Lower leg skin (tissue), 3 donors: ENCODE measurements around the gene UGT1A5.

Experiments
- POLR2A ChIP-seq, 2 donors: fragments of 450-650 bp; IDR thresholded peaks; one replicate each; pipeline ENCODE4 v1.6.1; 2016 to 2017; ENCODE audit warnings: antibody characterized with exemption in 2 of 2, mild to moderate bottlenecking in 1 of 2, moderate library complexity in 1 of 2
- TF ChIP-seq, protein P1 (sequence below), 3 donors: fragments of 450-650 bp; IDR thresholded peaks; one replicate each; pipeline ENCODE4 v1.5.1; 2016; ENCODE audit warnings: antibody characterized with exemption in 3 of 3, mild to moderate bottlenecking in 3 of 3, moderate library complexity in 2 of 3

DNA sequence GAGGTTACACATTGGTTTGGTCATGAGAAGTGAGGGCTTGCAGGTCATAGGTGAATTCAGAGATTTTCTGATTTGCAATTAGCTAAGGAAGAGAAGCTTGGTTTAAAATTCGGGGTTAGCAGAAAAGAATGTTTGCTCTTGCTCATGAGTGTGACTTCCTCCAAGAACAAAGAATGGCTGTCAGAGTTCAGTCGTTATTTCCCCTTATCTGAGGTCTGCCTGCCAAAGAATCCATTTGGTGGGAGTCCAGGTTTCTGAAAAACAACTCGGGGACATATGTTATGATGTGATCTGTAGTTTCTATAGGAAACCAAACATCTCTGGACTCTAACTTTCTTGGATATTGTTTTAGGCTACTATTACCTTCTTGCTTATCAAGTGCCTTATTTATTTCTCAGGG, 23.2 kb upstream of the UGT1A5 start:
- TF ChIP-seq, protein P1, sequence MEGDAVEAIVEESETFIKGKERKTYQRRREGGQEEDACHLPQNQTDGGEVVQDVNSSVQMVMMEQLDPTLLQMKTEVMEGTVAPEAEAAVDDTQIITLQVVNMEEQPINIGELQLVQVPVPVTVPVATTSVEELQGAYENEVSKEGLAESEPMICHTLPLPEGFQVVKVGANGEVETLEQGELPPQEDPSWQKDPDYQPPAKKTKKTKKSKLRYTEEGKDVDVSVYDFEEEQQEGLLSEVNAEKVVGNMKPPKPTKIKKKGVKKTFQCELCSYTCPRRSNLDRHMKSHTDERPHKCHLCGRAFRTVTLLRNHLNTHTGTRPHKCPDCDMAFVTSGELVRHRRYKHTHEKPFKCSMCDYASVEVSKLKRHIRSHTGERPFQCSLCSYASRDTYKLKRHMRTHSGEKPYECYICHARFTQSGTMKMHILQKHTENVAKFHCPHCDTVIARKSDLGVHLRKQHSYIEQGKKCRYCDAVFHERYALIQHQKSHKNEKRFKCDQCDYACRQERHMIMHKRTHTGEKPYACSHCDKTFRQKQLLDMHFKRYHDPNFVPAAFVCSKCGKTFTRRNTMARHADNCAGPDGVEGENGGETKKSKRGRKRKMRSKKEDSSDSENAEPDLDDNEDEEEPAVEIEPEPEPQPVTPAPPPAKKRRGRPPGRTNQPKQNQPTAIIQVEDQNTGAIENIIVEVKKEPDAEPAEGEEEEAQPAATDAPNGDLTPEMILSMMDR (IDR thresholded peaks at IDR 0.05), result no peak
- no peak for TF ChIP-seq POLR2A (IDR thresholded peaks at IDR 0.05)
